ENCODE results near the gene SORCS1.

SORCS1 gene

DNA sequence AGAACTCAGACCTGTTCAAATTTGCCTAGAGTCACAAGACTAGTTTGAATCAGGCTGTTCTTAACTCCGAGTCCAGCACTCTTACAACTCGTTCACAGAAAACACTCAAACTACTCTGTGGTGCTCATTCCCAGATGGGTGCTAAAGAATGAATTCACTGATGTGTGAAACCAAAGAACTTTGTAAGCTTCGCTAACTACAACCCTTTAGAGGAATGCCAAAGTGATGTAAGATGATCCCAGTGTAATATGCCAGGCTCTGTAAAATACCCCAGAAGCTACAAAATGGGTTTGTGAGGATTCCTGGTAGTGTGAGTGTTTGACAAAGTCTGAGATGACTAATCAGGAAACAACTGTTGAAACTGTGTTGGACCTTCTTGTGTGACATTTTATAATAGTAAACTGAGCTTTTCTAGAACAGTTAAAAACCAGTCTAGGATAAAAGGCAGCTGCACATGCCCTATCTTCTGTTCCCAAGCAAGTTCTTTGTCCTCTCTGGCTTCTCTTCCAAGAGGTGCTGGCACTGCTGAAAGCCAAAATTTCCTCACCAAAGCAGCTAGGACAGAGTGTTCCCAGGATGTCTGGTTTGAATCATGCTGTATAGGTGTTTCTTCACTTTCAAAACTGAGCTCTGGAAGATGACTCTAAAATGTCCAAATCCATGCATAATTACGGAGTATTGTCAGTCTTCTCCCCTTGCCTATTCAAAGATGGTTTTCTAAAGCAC lies 527.6 kb downstream of the SORCS1 start:
- no peak for DNase-seq

GRCh38 chr10:106635947-106636346 lies 528.6 kb downstream of the SORCS1 start:
- DNase-seq = no peak

- no peak for DNase-seq
Observed at GRCh38 chr10:106631016-106631702, 533.3 kb downstream of the SORCS1 start.

DNA sequence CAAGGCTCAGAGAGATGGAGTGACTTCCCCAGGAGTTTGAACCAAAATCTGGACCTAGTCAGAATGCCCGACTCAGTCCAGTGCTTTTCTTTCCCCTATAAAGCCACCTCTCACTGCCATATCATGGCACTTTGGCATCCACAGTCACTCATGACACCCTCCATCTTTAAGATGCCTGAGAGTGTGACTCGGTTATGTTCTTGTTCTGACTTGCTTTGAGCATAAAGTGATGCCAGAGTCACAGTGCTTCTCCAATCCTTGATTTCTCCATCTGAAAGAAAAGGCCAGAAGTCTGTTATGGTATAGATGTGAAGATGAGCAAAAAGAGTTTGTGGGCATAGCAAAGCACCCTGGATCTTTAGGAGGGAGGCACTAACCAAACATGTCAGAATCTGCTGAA lies 538.1 kb downstream of the SORCS1 start:
- no peak for DNase-seq

DNA sequence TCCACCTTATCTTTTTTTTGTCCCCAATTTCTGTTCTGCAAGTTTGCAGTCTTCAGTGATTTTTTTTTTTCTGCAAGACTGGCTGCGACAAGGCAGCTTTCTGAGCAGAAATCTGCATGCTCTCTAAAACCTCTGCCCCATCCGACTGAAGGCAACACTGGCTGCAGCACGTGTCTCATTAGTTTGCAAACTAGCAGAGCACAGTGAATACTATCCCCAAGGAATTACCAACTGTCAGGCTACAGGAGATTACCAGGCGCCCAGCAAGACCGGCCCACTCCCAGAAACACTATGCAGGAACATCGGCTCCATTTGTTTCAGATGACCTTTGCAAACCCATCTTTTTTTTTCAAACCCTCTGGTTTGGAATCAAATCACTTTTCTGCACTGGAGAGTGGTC lies 538.8 kb downstream of the SORCS1 start:
- no peak for DNase-seq

DNA sequence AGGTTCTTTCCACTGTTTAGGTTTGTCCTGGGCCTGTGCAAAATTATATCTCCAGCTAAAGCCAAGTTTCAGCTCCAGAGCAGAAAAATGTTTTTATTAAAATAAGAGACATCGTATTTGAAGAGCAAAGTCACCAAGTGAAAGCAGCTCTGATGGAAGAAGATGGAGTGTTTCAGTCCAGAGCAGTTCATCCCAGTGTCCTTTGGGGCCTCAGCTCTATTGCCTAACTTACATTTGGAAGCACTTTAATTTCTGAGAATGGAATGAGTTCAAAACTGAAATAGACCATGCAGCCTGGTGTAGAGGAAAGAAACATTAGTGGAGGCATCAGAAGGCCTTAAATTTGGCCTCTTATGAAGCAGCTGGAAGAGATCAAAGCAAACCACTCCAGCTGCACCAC lies 545.2 kb downstream of the SORCS1 start:
- no peak for DNase-seq

DNA sequence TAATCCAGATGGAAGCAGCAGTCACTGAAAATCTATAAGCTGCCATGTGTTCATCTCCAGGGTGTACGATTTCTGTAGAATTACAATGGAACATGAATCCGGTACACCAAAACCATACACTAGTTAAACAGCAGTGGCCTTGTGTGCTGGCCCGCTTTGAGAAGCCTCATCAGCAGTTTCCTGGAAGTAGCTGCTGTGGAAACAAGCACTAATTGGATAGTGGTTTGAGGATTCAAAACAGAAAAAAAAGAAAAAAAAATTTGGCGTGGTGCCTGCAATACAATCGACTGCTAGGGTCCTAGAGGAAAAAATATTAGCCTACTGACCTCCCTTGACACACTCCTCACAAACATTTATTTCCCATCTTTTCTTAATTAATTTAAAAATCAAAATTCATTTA lies 545.9 kb downstream of the SORCS1 start:
- no peak for DNase-seq

GRCh38 chr10:106615081-106615480 lies 549.4 kb downstream of the SORCS1 start:
- DNase-seq = no peak

DNA sequence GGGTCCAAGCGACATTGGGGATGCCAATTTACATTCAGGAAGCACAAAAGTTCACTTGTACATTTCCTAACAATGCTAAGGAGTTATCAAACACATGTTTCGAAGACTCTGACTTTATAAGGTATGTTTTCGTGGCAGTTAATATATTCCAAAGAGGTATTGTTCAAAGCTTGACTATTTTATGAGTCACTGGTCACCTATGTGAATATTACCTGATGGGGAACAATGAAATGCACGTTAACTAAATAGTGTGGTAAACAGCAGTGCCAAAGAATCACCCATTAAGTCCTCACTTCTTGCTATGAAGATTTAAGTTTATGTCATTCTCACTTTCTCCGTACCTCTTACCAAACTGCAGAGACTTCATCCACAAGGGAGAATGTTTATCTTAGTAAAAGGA lies 550.2 kb downstream of the SORCS1 start:
- DNase-seq = no peak

- DNase-seq = no peak
Observed at GRCh38 chr10:106612381-106612780, 552.1 kb downstream of the SORCS1 start.

DNA sequence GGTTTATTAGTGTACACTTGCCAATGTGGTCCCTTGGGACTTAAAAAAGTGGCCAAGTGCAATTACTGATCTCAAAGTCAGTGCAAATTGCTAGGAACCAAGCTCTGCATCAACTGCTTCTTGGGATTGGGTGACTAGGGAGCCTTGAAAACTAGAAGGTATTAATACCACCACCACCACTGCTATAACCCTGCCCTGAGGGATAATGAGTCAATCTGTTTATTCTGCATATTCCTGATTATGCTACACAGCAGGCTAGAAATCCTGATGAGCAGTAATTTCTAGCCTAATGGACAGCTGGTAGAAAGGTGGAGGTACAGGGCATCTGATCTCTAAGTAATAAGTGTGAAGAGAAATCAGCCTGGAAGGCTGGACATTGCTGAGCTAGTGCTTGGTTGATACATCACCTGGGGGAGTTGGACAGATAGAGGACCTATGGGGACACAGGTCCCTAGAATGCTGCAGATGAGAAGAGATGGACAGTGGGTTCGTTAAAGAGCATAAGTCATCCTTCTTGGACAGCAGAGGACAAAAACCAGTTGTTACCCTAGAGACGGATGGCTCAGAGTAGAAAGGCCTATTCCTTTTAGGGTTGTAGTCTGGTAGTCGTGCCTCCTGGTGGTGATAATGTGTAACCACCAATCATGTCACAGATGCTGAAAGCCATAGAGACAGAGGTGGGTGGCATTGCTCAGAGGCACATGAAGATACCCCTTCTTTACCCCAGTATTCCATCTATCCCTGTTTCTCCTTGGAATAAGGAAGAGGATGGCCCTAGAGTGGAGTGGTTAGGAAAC lies 554.8 kb downstream of the SORCS1 start:
- DNase-seq = no peak

GRCh38 chr10:106608066-106608465 lies 556.4 kb downstream of the SORCS1 start:
- no peak for DNase-seq

DNA sequence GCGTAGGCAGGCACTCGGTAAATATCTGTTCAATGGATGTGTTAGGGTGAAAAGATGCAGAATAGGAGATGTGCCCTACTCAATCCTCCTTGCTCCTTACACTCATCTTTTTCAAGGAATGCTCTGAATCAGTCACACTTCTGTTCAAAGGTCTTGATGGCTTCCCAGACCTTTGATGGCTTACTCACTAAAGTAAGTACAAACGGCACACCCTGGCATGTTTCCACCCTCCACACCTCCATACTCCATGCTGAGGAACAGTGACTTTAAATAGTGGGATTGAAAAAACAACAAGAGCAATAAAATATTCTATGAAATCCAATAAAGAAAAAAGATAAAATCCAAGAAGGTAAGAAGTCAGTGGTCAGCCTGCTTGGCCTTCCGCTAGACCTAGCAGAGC lies 569.2 kb downstream of the SORCS1 start:
- no peak for DNase-seq

- no peak for DNase-seq
Observed at GRCh38 chr10:106593876-106594275, 570.6 kb downstream of the SORCS1 start.

DNA sequence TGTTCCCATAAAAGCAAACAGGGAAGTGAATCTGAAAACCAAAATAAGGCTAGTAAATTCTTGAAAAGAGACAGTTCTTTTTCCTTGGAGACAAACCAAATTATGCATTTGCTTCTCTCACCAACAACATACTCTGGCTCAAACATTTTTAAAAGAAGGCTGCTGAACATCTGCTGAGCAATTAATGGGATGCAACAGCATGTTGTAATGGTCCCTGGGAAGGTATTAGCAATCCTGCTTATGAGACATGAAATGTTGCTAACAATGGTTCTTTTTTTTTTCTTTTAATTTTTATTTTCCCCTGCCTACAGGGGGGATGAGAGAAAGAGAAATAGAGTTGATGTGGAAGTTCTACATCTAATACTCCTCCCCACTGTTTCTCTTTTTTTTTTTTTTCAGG lies 572.1 kb downstream of the SORCS1 start:
- no peak for DNase-seq

DNA sequence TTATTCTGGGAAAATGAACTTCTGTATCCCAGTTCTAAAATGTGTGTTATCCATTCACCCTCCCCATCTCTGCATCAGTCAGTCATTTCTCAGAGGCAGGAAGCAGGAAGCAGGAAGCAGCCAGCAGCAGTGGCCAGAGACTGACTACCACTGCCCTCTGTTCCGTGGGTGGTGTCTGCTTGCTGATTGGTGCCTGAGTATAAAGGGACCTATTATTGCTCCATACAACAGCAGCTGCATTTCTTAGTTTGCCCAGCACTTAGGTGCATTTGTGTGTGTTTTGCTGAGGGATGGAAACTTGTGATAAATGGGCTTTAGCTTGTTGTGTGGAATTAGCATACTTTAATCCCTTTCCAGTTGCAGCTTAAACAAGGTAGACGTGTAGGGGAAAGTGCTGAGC lies 582.2 kb downstream of the SORCS1 start:
- DNase-seq = no peak

- DNase-seq = no peak
Observed at GRCh38 chr10:106577756-106578155, 586.8 kb downstream of the SORCS1 start.

GRCh38 chr10:106577266-106577665 lies 587.2 kb downstream of the SORCS1 start:
- no peak for DNase-seq

DNA sequence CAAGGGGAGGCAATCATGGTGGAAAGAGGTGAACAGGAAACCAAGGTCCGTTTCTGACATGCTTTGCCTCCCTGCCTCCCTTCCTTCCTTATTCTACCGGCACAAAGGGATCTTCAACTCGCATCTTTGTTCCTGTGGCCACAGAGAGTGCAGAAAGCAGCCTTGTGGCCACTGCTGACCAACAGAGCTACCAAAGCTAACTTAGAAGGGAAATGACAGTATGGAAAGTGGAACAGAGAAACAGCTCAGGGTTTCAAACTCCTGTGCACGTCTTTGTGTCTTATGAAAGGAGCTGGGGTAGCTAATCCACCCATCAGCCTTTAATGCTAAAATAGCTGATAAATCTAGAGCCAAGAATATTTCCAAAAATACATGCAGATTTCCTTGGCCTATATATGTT lies 588.0 kb downstream of the SORCS1 start:
- DNase-seq = no peak

GRCh38 chr10:106573106-106573505 lies 591.4 kb downstream of the SORCS1 start:
- no peak for DNase-seq

GRCh38 chr10:106571192-106571946 lies 593.1 kb downstream of the SORCS1 start:
- DNase-seq = no peak

- no peak for DNase-seq
Observed at GRCh38 chr10:106570268-106570667, 594.2 kb downstream of the SORCS1 start.

- no peak for DNase-seq
Observed at GRCh38 chr10:106567629-106568028, 596.9 kb downstream of the SORCS1 start.
